DMS 273 treated with DMSO at 0.1 percent for 48 hours (cell line): ENCODE data around the gene STK32B.

Source experiments
- DNase-seq: peaks from one replicate; lab custom pipeline; 2025; lab: John Stamatoyannopoulos, UW

STK32B gene

GRCh38 chr4:5124876-5125275 lies 73.6 kb downstream of the STK32B start:
- peak; percentile 11 for DNase-seq

- DNase-seq, result peak; percentile 15
Measured at GRCh38 chr4:5125321-5125720, 74.0 kb downstream of the STK32B start.

GRCh38 chr4:5126231-5126630 lies 75.0 kb downstream of the STK32B start:
- no peak for DNase-seq

GRCh38 chr4:5126857-5127256 lies 75.6 kb downstream of the STK32B start:
- DNase-seq, result no peak

GRCh38 chr4:5127556-5127955 lies 76.3 kb downstream of the STK32B start:
- DNase-seq, result no peak

- DNase-seq, result no peak
Measured at GRCh38 chr4:5128569-5128968, 77.3 kb downstream of the STK32B start.

GRCh38 chr4:5133201-5133600 lies 81.9 kb downstream of the STK32B start:
- DNase-seq, result no peak

GRCh38 chr4:5133933-5134594 lies 82.8 kb downstream of the STK32B start:
- DNase-seq, result no peak

- DNase-seq, result no peak
Measured at GRCh38 chr4:5134620-5135019, 83.3 kb downstream of the STK32B start.

- DNase-seq, result no peak
Measured at GRCh38 chr4:5137226-5137625, 85.9 kb downstream of the STK32B start.

GRCh38 chr4:5137927-5138326 lies 86.6 kb downstream of the STK32B start:
- DNase-seq, result no peak

- DNase-seq, result no peak
Measured at GRCh38 chr4:5138389-5138788, 87.1 kb downstream of the STK32B start.

- DNase-seq, result no peak
Measured at GRCh38 chr4:5139141-5139540, 87.9 kb downstream of the STK32B start.

GRCh38 chr4:5141802-5142201 lies 90.5 kb downstream of the STK32B start:
- no peak for DNase-seq

GRCh38 chr4:5142726-5143125 lies 91.4 kb downstream of the STK32B start:
- no peak for DNase-seq

GRCh38 chr4:5143306-5143861 lies 92.1 kb downstream of the STK32B start:
- DNase-seq, result no peak

- no peak for DNase-seq
Measured at GRCh38 chr4:5143940-5144339, 92.7 kb downstream of the STK32B start.

GRCh38 chr4:5144384-5144783 lies 93.1 kb downstream of the STK32B start:
- DNase-seq, result no peak

- no peak for DNase-seq
Measured at GRCh38 chr4:5146248-5146647, 95.0 kb downstream of the STK32B start.

- no peak for DNase-seq
Measured at GRCh38 chr4:5152521-5152920, 101.2 kb downstream of the STK32B start.

- DNase-seq, result no peak
Measured at GRCh38 chr4:5156682-5157081, 105.4 kb downstream of the STK32B start.

- DNase-seq, result no peak
Measured at GRCh38 chr4:5157791-5158770, 106.8 kb downstream of the STK32B start.

GRCh38 chr4:5158825-5159224 lies 107.5 kb downstream of the STK32B start:
- DNase-seq, result no peak
